ENCODE measurements around the gene NECTIN2.
"Not testable (repeated sequence)": the region's sequence is repeated elsewhere in the genome, so short reads cannot be mapped to it uniquely, and the experiment has no call there.

NECTIN2 gene

DNA sequence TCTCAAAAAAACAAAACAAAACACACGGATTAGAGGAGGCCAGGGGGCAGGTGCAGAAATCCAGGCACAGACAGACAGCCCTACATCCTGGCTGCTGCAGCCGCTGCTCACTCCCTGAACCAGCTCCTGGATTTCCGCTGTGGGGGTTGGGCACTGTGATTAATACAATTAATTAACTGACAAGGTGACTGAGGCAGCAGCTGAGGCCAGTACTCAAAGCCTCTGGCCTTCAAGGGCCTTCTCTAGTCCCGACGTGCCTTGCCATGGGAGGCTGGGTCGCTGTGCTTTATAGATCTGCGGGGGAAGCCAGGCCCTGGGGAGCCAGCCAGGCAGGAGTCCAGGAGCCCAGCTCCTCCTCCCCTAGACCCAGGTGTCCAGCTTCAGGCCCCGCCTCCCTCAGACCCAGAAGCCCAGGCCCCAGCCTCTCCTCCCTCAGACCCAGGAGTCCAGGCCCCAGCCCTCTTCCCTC lies 4.6 kb downstream of the NECTIN2 start:
- no peak overlapping the region for H3K4me3 ChIP-seq (ENCODE audit: low read length in 2 of 2)
- H3K36me3 ChIP-seq (ENCODE audit: control insufficient read depth in 2 of 2, insufficient read depth in 2 of 2, low read length in 2 of 2) = no peaks in the 10 kb centered on the region
- peaks cover 8 to 9% of the 10 kb centered on the region in 2 donors for H3K4me1 ChIP-seq (ENCODE audit: control insufficient read depth in 2 of 2, insufficient read depth in 2 of 2, low read length in 2 of 2)
- no peak overlapping the region for H3K9ac ChIP-seq (ENCODE audit: low read depth in 1 of 2, low read length in 2 of 2)
- no peak overlapping the region for H3K27ac ChIP-seq (ENCODE audit: low read depth in 2 of 2, low read length in 2 of 2)
- H3K9me3 ChIP-seq (ENCODE audit: control insufficient read depth in 2 of 2, low read length in 2 of 2) = no peaks in the 10 kb centered on the region
- H3K27me3 ChIP-seq (ENCODE audit: control insufficient read depth in 2 of 2, insufficient read depth in 2 of 2, low read length in 2 of 2) = no peaks in the 10 kb centered on the region

DNA sequence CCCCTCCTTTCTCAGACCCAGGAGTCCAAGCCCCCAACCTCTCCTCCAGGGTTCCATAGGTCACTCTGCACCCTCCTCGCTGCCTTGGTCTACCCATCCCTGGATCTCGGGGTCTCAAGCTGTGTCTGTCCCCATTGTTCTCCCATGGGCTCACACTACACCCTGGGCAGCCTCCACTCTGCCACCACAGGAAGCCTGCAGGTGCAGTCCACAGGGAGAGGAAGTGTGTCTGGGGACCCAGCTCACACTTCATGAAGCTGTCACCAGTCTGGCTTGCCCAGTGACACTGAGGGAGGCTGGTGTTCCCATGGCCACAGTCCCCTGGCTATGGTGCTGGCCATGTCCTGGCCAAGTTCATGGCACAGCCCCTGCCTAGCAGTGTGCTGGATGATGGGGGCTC lies 5.3 kb downstream of the NECTIN2 start:
- Histone ChIP-seq H3K27me3 (ENCODE audit: control insufficient read depth in 2 of 2, insufficient read depth in 2 of 2, low read length in 2 of 2) (no peaks in the 10 kb centered on the region), H3K9me3 (ENCODE audit: control insufficient read depth in 2 of 2, low read length in 2 of 2) (no peaks in the 10 kb centered on the region), H3K9ac (ENCODE audit: low read depth in 1 of 2, low read length in 2 of 2) (no peak overlapping the region), H3K27ac (ENCODE audit: low read depth in 2 of 2, low read length in 2 of 2) (no peak overlapping the region), H3K4me3 (ENCODE audit: low read length in 2 of 2) (no peak overlapping the region), H3K4me1 (ENCODE audit: control insufficient read depth in 2 of 2, insufficient read depth in 2 of 2, low read length in 2 of 2) (peaks cover 7 to 9% of the 10 kb centered on the region in 2 donors), H3K36me3 (ENCODE audit: control insufficient read depth in 2 of 2, insufficient read depth in 2 of 2, low read length in 2 of 2) (no peaks in the 10 kb centered on the region)

DNA sequence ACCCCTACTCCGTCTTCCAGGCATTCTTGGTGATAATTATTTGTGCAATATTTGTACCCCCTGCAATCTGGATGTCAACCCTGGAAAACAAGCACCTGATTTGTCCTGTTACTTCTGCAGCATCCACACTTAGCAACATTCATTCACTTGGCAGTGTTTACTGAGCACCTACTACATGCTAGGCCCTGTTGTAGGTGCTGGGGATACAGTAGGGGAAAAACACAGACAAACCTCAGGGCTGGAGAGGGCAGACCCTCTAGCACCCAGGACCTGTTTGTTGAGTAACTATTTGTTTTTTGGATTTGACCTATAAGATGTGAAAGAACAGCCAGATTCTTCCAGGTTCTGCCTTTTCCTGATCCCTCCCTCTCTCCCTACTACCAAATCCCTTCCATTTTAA lies 9.5 kb downstream of the NECTIN2 start:
- Histone ChIP-seq H3K4me1 (ENCODE audit: control insufficient read depth in 2 of 2, insufficient read depth in 2 of 2, low read length in 2 of 2) (no peaks in the 10 kb centered on the region), H3K27me3 (ENCODE audit: control insufficient read depth in 2 of 2, insufficient read depth in 2 of 2, low read length in 2 of 2) (no peaks in the 10 kb centered on the region), H3K9ac (ENCODE audit: low read depth in 1 of 2, low read length in 2 of 2) (no peak overlapping the region), H3K27ac (ENCODE audit: low read depth in 2 of 2, low read length in 2 of 2) (no peak overlapping the region), H3K9me3 (ENCODE audit: control insufficient read depth in 2 of 2, low read length in 2 of 2) (no peaks in the 10 kb centered on the region), H3K4me3 (ENCODE audit: low read length in 2 of 2) (no peak overlapping the region), H3K36me3 (ENCODE audit: control insufficient read depth in 2 of 2, insufficient read depth in 2 of 2, low read length in 2 of 2) (peaks cover 2 to 3% of the 10 kb centered on the region in 2 donors)

DNA sequence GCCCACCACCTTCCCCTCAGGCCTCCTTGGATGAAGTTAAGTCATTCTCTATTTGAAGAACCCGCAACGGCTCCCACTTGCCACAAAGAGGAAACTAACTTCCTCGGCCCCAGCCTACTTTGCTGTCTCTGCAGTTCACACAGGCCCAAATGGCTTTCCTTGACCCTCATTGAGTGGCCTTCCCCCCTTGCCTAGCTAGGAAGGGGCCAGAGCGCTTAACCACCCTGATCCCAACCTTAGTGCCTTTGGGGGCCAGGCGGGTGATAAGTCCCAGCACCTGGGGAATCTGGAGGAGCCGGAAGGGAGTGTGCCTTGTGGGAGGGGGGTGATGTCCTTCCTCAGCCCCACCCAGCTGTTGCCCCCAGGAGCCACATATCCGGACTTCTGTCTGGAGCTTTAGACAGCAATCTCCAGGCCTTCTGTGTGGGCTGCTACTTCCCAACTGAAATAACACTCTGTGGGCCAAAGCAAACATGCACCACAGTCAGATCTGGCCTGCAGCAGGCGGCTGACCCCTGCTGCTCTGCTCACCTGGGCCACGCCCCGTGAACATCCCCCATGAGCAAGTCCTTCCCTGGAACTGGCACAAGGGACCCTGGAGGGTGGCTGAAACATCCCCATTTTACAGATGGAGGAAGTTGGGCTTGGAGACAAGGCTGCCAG lies 10.5 kb downstream of the NECTIN2 start:
- peak overlapping the region in 1 of 2 donors; percentile 7 for H3K27ac ChIP-seq (ENCODE audit: low read depth in 2 of 2, low read length in 2 of 2)
- no peaks in the 10 kb centered on the region for H3K4me1 ChIP-seq (ENCODE audit: control insufficient read depth in 2 of 2, insufficient read depth in 2 of 2, low read length in 2 of 2)
- no peaks in the 10 kb centered on the region for H3K27me3 ChIP-seq (ENCODE audit: control insufficient read depth in 2 of 2, insufficient read depth in 2 of 2, low read length in 2 of 2)
- peaks cover 2 to 3% of the 10 kb centered on the region in 2 donors for H3K36me3 ChIP-seq (ENCODE audit: control insufficient read depth in 2 of 2, insufficient read depth in 2 of 2, low read length in 2 of 2)
- H3K9me3 ChIP-seq (ENCODE audit: control insufficient read depth in 2 of 2, low read length in 2 of 2) = no peaks in the 10 kb centered on the region
- H3K4me3 ChIP-seq (ENCODE audit: low read length in 2 of 2) = no peak overlapping the region
- H3K9ac ChIP-seq (ENCODE audit: low read depth in 1 of 2, low read length in 2 of 2) = no peak overlapping the region

DNA sequence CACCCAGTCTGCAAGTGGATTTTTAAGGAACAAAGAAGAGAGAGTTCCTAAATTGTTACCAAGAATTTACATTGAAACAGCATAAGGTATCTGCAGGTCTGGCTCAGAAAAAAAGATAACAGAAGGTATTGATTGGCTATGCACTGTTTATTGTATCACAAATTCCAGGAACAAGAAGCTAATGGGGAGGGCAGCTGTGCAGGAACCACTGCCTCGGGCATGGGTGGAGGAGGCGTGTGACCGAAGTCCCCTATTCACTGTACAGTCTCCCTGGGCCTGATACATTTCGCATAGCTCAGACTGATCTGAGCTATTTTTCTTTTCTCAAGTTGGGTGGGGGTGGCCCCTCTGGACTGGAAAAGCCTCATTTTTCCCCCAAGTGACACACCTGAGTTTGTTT lies 11.7 kb downstream of the NECTIN2 start:
- Histone ChIP-seq H3K27ac (ENCODE audit: low read depth in 2 of 2, low read length in 2 of 2) (no peak overlapping the region), H3K4me3 (ENCODE audit: low read length in 2 of 2) (no peak overlapping the region), H3K36me3 (ENCODE audit: control insufficient read depth in 2 of 2, insufficient read depth in 2 of 2, low read length in 2 of 2) (peaks cover 2 to 3% of the 10 kb centered on the region in 2 donors), H3K9ac (ENCODE audit: low read depth in 1 of 2, low read length in 2 of 2) (no peak overlapping the region), H3K9me3 (ENCODE audit: control insufficient read depth in 2 of 2, low read length in 2 of 2) (no peaks in the 10 kb centered on the region), H3K4me1 (ENCODE audit: control insufficient read depth in 2 of 2, insufficient read depth in 2 of 2, low read length in 2 of 2) (no peaks in the 10 kb centered on the region), H3K27me3 (ENCODE audit: control insufficient read depth in 2 of 2, insufficient read depth in 2 of 2, low read length in 2 of 2) (no peaks in the 10 kb centered on the region)

DNA sequence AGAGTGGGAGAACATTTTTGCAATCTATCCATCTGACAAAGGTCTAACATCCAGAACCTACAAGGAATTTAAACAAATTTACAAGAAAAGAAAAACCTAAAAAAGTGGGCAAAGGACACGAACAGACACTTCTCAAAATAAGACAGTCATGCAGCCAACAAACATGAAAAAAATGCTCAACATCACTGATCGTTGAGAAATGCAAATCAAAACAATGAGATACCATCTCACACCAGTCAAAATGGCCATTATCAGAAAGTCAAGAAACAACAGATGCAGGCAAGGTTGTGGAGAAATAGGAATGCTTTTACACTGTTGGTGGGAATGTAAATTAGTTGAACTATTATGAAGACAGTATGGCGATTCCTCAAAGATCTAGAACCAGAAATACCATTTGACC lies 15.5 kb downstream of the NECTIN2 start:
- H3K4me3 ChIP-seq (ENCODE audit: low read length in 2 of 2) = not testable (repeated sequence)

DNA sequence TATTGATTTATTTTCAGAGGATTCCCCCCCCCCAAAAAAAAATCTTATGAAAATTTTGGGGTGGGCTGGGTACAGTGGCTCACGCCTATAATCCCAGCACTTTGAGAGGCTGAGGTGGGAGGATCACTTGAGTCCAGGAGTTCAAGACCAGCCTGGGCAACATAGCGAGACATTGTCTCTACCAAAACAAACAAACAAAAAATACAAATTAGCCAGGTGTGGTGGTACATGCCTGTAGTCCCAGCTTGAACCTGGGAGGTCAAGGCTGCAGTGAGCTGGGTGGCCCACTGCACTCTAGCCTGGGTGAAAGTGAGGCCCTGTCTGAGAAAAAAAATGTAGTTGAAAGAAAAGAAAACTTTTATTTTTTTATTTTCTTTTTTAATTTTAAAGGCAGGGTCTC lies 17.9 kb downstream of the NECTIN2 start:
- Histone ChIP-seq H3K4me1 (ENCODE audit: control insufficient read depth in 2 of 2, insufficient read depth in 2 of 2, low read length in 2 of 2) (no peaks in the 10 kb centered on the region), H3K9me3 (ENCODE audit: control insufficient read depth in 2 of 2, low read length in 2 of 2) (no peaks in the 10 kb centered on the region), H3K9ac (ENCODE audit: low read depth in 1 of 2, low read length in 2 of 2) (no peak overlapping the region), H3K4me3 (ENCODE audit: low read length in 2 of 2) (no peak overlapping the region), H3K27me3 (ENCODE audit: control insufficient read depth in 2 of 2, insufficient read depth in 2 of 2, low read length in 2 of 2) (no peaks in the 10 kb centered on the region), H3K27ac (ENCODE audit: low read depth in 2 of 2, low read length in 2 of 2) (no peak overlapping the region), H3K36me3 (ENCODE audit: control insufficient read depth in 2 of 2, insufficient read depth in 2 of 2, low read length in 2 of 2) (peaks cover 10 to 13% of the 10 kb centered on the region in 2 donors)

More for the DNA sequence above, 15.5 kb downstream of the NECTIN2 start:
- not testable (repeated sequence) for H3K9me3 ChIP-seq (ENCODE audit: control insufficient read depth in 2 of 2, low read length in 2 of 2); H3K4me1 ChIP-seq (ENCODE audit: control insufficient read depth in 2 of 2, insufficient read depth in 2 of 2, low read length in 2 of 2); H3K27me3 ChIP-seq (ENCODE audit: control insufficient read depth in 2 of 2, insufficient read depth in 2 of 2, low read length in 2 of 2); H3K27ac ChIP-seq (ENCODE audit: low read depth in 2 of 2, low read length in 2 of 2); H3K9ac ChIP-seq (ENCODE audit: low read depth in 1 of 2, low read length in 2 of 2)
- H3K36me3 ChIP-seq (ENCODE audit: control insufficient read depth in 2 of 2, insufficient read depth in 2 of 2, low read length in 2 of 2) = peaks cover 9 to 10% of the 10 kb centered on the region in 2 donors

DNA sequence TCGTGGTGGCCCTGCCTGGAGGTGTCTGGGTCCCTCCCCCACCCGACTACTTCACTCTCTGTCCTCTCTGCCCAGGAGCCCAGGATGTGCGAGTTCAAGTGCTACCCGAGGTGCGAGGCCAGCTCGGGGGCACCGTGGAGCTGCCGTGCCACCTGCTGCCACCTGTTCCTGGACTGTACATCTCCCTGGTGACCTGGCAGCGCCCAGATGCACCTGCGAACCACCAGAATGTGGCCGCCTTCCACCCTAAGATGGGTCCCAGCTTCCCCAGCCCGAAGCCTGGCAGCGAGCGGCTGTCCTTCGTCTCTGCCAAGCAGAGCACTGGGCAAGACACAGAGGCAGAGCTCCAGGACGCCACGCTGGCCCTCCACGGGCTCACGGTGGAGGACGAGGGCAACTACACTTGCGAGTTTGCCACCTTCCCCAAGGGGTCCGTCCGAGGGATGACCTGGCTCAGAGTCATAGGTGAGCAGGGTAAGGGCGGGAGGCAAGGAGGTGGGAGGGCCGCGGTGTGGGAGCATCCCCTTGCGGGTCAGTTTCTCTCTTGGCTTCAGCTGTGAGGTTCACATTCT lies 19.2 kb downstream of the NECTIN2 start:
- no peaks in the 10 kb centered on the region for H3K9me3 ChIP-seq (ENCODE audit: control insufficient read depth in 2 of 2, low read length in 2 of 2)
- H3K27ac ChIP-seq (ENCODE audit: low read depth in 2 of 2, low read length in 2 of 2) = no peak overlapping the region
- H3K36me3 ChIP-seq (ENCODE audit: control insufficient read depth in 2 of 2, insufficient read depth in 2 of 2, low read length in 2 of 2) = peaks cover 9 to 11% of the 10 kb centered on the region in 2 donors

DNA sequence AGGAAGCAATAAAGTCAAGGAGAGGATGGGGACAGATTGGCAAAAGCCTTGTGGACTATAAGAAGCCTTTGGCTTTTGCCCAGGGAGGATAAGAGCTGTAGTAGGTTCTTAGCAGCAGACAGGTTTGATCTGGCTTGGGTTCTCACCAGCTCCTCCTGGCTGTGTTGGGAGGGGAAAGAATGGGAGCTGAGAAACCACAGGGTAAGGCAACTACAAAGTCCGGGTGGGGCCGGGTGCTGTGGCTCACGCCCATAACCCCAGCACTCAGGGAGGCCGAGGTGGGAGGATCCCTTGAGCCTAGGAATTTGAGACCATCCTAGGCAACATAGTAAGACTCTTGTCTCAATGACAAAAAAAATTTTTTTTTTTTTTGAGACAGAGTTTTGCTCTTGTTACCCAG lies 20.6 kb downstream of the NECTIN2 start:
- peaks cover 12% of the 10 kb centered on the region in 2 donors for H3K36me3 ChIP-seq (ENCODE audit: control insufficient read depth in 2 of 2, insufficient read depth in 2 of 2, low read length in 2 of 2)
- H3K9ac ChIP-seq (ENCODE audit: low read depth in 1 of 2, low read length in 2 of 2) = no peak overlapping the region
- no peaks in the 10 kb centered on the region for H3K9me3 ChIP-seq (ENCODE audit: control insufficient read depth in 2 of 2, low read length in 2 of 2)
- H3K4me1 ChIP-seq (ENCODE audit: control insufficient read depth in 2 of 2, insufficient read depth in 2 of 2, low read length in 2 of 2) = peaks cover 0 to 4% of the 10 kb centered on the region in 2 donors
- H3K27ac ChIP-seq (ENCODE audit: low read depth in 2 of 2, low read length in 2 of 2) = no peak overlapping the region
- no peaks in the 10 kb centered on the region for H3K27me3 ChIP-seq (ENCODE audit: control insufficient read depth in 2 of 2, insufficient read depth in 2 of 2, low read length in 2 of 2)
- H3K4me3 ChIP-seq (ENCODE audit: low read length in 2 of 2) = no peak overlapping the region

More for the DNA sequence above, 19.2 kb downstream of the NECTIN2 start:
- no peaks in the 10 kb centered on the region for H3K27me3 ChIP-seq (ENCODE audit: control insufficient read depth in 2 of 2, insufficient read depth in 2 of 2, low read length in 2 of 2)
- no peak overlapping the region for H3K4me3 ChIP-seq (ENCODE audit: low read length in 2 of 2)
- no peak overlapping the region for H3K9ac ChIP-seq (ENCODE audit: low read depth in 1 of 2, low read length in 2 of 2)
- H3K4me1 ChIP-seq (ENCODE audit: control insufficient read depth in 2 of 2, insufficient read depth in 2 of 2, low read length in 2 of 2) = peaks cover 0 to 4% of the 10 kb centered on the region in 2 donors

DNA sequence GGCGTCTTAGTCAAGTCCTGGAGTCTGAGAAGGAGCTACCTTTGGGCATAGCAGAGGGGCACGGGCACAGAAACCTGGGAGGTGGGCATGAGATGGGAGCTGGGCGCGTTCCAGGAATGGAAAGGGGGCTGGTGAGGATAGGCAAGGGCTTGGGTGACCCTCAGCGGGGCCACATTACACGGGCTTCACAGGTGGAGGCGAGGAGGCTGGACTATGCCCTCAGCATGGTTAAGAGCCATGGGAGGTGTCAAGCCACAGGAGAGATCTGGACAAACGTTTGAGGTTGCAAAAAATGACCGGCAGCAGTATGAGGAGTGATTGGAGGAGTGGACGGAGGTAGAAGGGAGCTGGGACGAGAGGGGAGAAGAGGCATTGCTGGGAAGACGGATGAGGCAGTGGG lies 21.5 kb downstream of the NECTIN2 start:
- no peaks in the 10 kb centered on the region for H3K9me3 ChIP-seq (ENCODE audit: control insufficient read depth in 2 of 2, low read length in 2 of 2)
- no peak overlapping the region for H3K4me3 ChIP-seq (ENCODE audit: low read length in 2 of 2)
- H3K36me3 ChIP-seq (ENCODE audit: control insufficient read depth in 2 of 2, insufficient read depth in 2 of 2, low read length in 2 of 2) = peaks cover 20% of the 10 kb centered on the region in 2 donors
- no peak overlapping the region for H3K27ac ChIP-seq (ENCODE audit: low read depth in 2 of 2, low read length in 2 of 2)
- H3K4me1 ChIP-seq (ENCODE audit: control insufficient read depth in 2 of 2, insufficient read depth in 2 of 2, low read length in 2 of 2) = peaks cover 0 to 4% of the 10 kb centered on the region in 2 donors
- no peak overlapping the region for H3K9ac ChIP-seq (ENCODE audit: low read depth in 1 of 2, low read length in 2 of 2)
- no peaks in the 10 kb centered on the region for H3K27me3 ChIP-seq (ENCODE audit: control insufficient read depth in 2 of 2, insufficient read depth in 2 of 2, low read length in 2 of 2)

Data from mucosa of rectum (tissue), 2 donors.